NCI-H128 (cell line): ENCODE data around the gene ZBTB37.
"Not testable (repeated sequence)": the region's sequence is repeated elsewhere in the genome, so short reads cannot be mapped to it uniquely, and the experiment has no call there.

Experiments
- DNase-seq: peaks from one replicate; lab custom pipeline; 2025; ENCODE audit not compliant: unreplicated experiment; lab: John Stamatoyannopoulos, UW

The ZBTB37 gene

GRCh38 chr1:173903827-173904531 is 35.8 kb downstream of the ZBTB37 start:
- DNase-seq: no peak

GRCh38 chr1:173913111-173913510 is 44.9 kb downstream of the ZBTB37 start:
- DNase-seq: no peak

GRCh38 chr1:173914366-173914871 is 46.2 kb downstream of the ZBTB37 start:
- no peak for DNase-seq

GRCh38 chr1:173915596-173915995 is 47.4 kb downstream of the ZBTB37 start:
- no peak for DNase-seq

- DNase-seq: no peak
Observed at GRCh38 chr1:173916667-173917066, 48.5 kb downstream of the ZBTB37 start.

GRCh38 chr1:173917149-173917548 is 49.0 kb downstream of the ZBTB37 start, which contains the start of gene SERPINC1:
Gene SERPINC1, minus strand, starts transcription at chr1:173917327. Its CDS starts 68 bp downstream, at chr1:173917259.
- no peak for DNase-seq

GRCh38 chr1:173917635-173918493 is 49.7 kb downstream of the ZBTB37 start:
- no peak for DNase-seq

GRCh38 chr1:173920861-173921260 is 52.7 kb downstream of the ZBTB37 start:
- no peak for DNase-seq

- DNase-seq: no peak
Observed at GRCh38 chr1:173925306-173926242, 57.4 kb downstream of the ZBTB37 start.

- not testable (repeated sequence) for DNase-seq
Observed at GRCh38 chr1:173930541-173930940, 62.4 kb downstream of the ZBTB37 start.

GRCh38 chr1:173934440-173934839 is 66.3 kb downstream of the ZBTB37 start:
- no peak for DNase-seq

- DNase-seq: no peak
Observed at GRCh38 chr1:173937062-173937461, 68.9 kb downstream of the ZBTB37 start.

- DNase-seq: no peak
Observed at GRCh38 chr1:173946380-173946921, 78.3 kb downstream of the ZBTB37 start.

- DNase-seq: no peak
Observed at GRCh38 chr1:173948594-173948993, 80.4 kb downstream of the ZBTB37 start.
